ENCODE results near the gene AFG3L2. TPM values are rescaled to one million over a fixed set of nuclear protein-coding genes. Genes with fewer than 3 reads are reported as not detected.
A peak's percentile ranks its signal among the peaks of the same experiment; 100 is the strongest.

AFG3L2 gene
- total and polyA plus RNA-seq, 3 donors from 2014 or later, result 47.6 to 63.6 (median 57.4) TPM

- no peaks in the 10 kb centered on the region for H3K27me3 ChIP-seq
- DNase-seq, result no peak
- intact Hi-C loops (cut with DNase I; ENCODE audit: low total_unique reads), result no loop called here
- peaks cover 7% of the 10 kb centered on the region for H3K4me1 ChIP-seq
- 87 to 91% methylated on average over 9 of the region's 9 CpGs for WGBS, 2 donors
- H3K4me3 ChIP-seq, result no peak overlapping the region
- no peaks in the 10 kb centered on the region for H3K36me3 ChIP-seq (ENCODE audit: low read depth, missing control alignments)
- no peak overlapping the region for H3K27ac ChIP-seq
- no peaks in the 10 kb centered on the region for H3K9me3 ChIP-seq
- TF ChIP-seq POLR2A (IDR thresholded peaks at IDR 0.05) (no peak), CTCF (IDR thresholded peaks at IDR 0.05) (no peak)
Measured at GRCh38 chr18:12422936-12423335, 45.9 kb upstream of the AFG3L2 start.

- no peak overlapping the region for H3K27ac ChIP-seq
- H3K27me3 ChIP-seq, result no peaks in the 10 kb centered on the region
- H3K4me3 ChIP-seq, result no peak overlapping the region
- intact Hi-C loops (cut with DNase I; ENCODE audit: low total_unique reads), result no loop called here
- DNase-seq, result no peak
- TF ChIP-seq POLR2A (IDR thresholded peaks at IDR 0.05) (no peak), CTCF (IDR thresholded peaks at IDR 0.05) (no peak)
- no peaks in the 10 kb centered on the region for H3K36me3 ChIP-seq (ENCODE audit: low read depth, missing control alignments)
- no peaks in the 10 kb centered on the region for H3K9me3 ChIP-seq
- peaks cover 7% of the 10 kb centered on the region for H3K4me1 ChIP-seq
- WGBS, 2 donors, result 78 to 81% methylated on average over 5 of the region's 5 CpGs
Measured at GRCh38 chr18:12421732-12422131, 44.7 kb upstream of the AFG3L2 start.

GRCh38 chr18:12420821-12421421, 43.9 kb upstream of the AFG3L2 start:
- intact Hi-C loops (cut with DNase I; ENCODE audit: low total_unique reads), result no loop called here
- no peak for TF ChIP-seq POLR2A (IDR thresholded peaks at IDR 0.05)
- TF ChIP-seq CTCF (IDR thresholded peaks at IDR 0.05), result no peak
- H3K4me3 ChIP-seq, result peak overlapping the region; percentile 46 to 53
- H3K36me3 ChIP-seq (ENCODE audit: low read depth, missing control alignments), result no peaks in the 10 kb centered on the region
- H3K27me3 ChIP-seq, result no peaks in the 10 kb centered on the region
- peaks cover 7% of the 10 kb centered on the region for H3K4me1 ChIP-seq
- WGBS, 2 donors, result 23 to 40% methylated on average over 7 to 27 of the region's 27 CpGs
- H3K9me3 ChIP-seq, result no peaks in the 10 kb centered on the region
- DNase-seq, result peak; percentile 41
- no peak overlapping the region for H3K27ac ChIP-seq

- Histone ChIP-seq H3K4me3 (no peak overlapping the region), H3K9me3 (no peaks in the 10 kb centered on the region), H3K27me3 (no peaks in the 10 kb centered on the region), H3K27ac (no peak overlapping the region), H3K4me1 (peaks cover 7% of the 10 kb centered on the region), H3K36me3 (ENCODE audit: low read depth, missing control alignments) (no peaks in the 10 kb centered on the region)
- no peak for DNase-seq
- no peak for TF ChIP-seq POLR2A (IDR thresholded peaks at IDR 0.05)
- intact Hi-C loops (cut with DNase I; ENCODE audit: low total_unique reads), result no loop called here
- 85 to 86% methylated on average over 4 of the region's 4 CpGs for WGBS, 2 donors
Measured at GRCh38 chr18:12417687-12418086, 40.7 kb upstream of the AFG3L2 start.

- no peaks in the 10 kb centered on the region for H3K36me3 ChIP-seq (ENCODE audit: low read depth, missing control alignments)
- TF ChIP-seq CTCF (IDR thresholded peaks at IDR 0.05), result no peak
- TF ChIP-seq POLR2A (IDR thresholded peaks at IDR 0.05), result no peak
- peaks cover 6% of the 10 kb centered on the region for H3K4me1 ChIP-seq
- WGBS, 2 donors, result 80 to 87% methylated on average over 5 of the region's 5 CpGs
- intact Hi-C loops (cut with DNase I; ENCODE audit: low total_unique reads), result no loop called here
- H3K27ac ChIP-seq, result peak overlapping the region; percentile 0 to 70
- H3K4me3 ChIP-seq, result no peak overlapping the region
- no peak for DNase-seq
- H3K9me3 ChIP-seq, result no peaks in the 10 kb centered on the region
- H3K27me3 ChIP-seq, result no peaks in the 10 kb centered on the region
Measured at GRCh38 chr18:12416098-12416729, 39.2 kb upstream of the AFG3L2 start.
